Measurements from ENCODE around the gene ASB12. TPM values are rescaled to one million over a fixed set of nuclear protein-coding genes. Genes with fewer than 3 reads are reported as not detected.
"Not testable (repeated sequence)": the region's sequence is repeated elsewhere in the genome, so short reads cannot be mapped to it uniquely, and the experiment has no call there.

The ASB12 gene, protein sequence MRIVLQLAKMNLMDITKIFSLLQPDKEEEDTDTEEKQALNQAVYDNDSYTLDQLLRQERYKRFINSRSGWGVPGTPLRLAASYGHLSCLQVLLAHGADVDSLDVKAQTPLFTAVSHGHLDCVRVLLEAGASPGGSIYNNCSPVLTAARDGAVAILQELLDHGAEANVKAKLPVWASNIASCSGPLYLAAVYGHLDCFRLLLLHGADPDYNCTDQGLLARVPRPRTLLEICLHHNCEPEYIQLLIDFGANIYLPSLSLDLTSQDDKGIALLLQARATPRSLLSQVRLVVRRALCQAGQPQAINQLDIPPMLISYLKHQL
- total RNA-seq: 0.83 TPM in 1 of 2 replicates, not detected in the other
- polyA plus RNA-seq (2012): not detected

DNA sequence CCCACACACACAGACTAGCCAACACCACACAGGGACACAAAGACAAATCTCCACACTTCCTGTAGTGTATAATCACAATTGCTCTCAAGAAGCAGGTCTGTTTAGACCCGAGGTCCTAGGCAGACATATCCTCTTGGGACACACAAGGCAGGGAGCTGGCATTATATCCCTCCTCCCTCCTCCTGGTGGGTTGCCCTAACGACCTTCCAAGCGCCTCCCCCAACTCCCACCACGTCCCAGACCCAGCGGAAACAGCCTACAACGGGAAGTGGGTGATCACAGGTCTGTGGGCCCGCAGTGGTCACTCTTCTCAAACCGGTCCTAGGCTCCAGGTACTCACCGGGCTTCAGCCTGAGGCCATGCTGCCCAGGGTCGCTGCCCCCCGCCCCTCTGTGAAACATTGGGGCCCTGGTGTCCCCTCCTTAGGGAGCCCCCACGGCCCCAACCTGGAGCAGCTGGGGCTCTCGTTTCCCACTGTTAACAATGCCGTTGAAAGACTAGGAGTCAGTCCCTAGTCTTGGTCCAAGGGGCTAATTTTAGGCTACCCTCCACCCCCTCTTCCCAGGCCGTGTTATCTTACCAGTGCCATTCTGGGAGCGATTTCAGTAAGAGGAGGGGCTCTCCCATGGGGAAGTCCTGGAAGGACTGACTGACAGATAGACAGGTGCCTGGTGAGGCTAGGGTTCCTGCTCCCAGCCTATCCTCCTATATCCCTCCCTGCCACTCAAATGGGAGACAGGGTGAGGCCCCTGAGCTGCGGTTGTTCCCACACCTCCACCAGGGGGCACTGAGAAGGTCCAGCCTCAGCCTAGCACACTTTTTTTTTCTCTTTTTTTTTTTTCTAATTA lies at the start of gene ASB12:
Gene ASB12 (minus strand): TSS at position 485 of the 848 bp plus-strand sequence. CDS start 4,957 bp downstream, outside the sequence.
- peak; percentile 14 for DNase-seq (ENCODE audit: low read depth)

DNA sequence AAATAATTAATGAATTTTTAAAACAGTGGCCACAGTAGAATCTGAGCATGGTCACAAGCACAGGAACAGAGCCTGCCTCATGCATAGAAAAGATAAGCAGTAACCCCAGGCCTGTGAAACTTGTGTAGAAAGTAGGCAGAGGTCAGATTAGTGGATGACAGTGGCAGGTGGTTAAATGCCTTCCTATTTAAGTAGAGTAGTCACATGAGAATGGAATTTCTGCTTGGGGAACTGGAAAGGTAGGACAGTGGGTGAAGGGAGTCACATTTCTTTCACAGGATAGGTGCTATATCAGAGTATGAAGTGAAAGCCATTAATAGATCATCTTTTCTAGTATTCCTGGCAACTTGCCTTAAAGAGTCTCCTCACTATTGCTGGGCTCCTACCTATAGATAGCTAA lies 34.9 kb upstream of the ASB12 start:
- DNase-seq (ENCODE audit: low read depth): no peak

DNA sequence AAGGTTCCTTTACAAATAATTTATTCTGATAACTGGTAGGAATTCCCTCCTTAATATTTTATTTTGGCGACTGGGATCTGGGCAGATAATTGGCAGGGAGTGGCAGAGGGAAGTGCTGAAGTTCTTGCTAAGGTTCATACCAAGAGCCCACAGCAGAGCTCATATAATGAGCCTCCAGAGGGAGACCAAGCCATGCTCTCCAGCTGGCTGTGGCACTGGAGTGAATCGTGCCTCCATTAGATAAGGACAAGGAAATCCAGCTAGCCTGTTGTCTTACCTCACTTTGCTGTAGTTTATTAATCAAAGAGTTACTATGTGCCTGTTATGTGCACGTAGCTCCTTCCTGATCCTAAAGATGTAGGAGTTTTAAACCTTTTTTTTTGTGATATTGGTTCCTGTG lies 1.3 kb downstream of the ASB12 start:
- DNase-seq (ENCODE audit: low read depth): peak; percentile 3

DNA sequence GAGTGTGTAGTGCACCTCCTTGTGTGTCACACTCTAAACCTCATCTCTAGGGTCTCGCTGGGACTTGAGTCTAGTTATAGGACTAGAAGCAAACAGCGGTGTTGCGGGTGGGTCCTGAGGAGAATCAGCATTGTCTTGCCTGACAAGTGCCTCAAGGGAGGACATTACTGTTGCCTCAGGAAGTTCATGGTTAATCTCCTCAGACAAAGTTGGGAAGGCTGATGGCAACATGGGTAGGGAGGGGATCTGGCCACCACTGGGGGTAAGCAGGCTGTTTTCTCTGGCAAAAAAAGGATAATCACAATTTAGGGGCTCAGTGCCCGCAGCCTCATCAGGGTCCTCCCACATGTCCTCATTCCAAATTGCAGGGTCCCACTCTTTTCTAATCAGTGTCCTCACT lies 12.4 kb downstream of the ASB12 start:
- DNase-seq (ENCODE audit: low read depth): no peak

DNA sequence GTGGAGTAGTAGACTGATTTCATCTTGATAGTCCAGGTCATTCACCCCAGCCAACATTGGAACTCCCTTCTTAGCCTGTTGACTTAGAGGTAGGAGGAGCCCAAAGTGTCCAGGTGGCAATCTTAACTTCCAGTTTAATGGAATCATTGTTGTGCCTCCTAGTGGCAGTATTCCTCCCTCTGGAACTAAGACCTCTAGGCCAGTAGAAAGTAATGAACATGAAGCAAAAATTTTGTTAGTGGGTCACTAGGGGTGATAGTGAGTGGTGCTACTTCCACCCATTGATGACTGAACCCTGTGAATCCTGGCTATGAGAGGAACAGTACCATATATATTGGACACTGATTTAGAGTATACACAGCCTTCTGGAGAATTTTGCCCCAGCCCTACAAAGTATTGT lies 16.4 kb downstream of the ASB12 start:
- DNase-seq (ENCODE audit: low read depth): not testable (repeated sequence)

DNA sequence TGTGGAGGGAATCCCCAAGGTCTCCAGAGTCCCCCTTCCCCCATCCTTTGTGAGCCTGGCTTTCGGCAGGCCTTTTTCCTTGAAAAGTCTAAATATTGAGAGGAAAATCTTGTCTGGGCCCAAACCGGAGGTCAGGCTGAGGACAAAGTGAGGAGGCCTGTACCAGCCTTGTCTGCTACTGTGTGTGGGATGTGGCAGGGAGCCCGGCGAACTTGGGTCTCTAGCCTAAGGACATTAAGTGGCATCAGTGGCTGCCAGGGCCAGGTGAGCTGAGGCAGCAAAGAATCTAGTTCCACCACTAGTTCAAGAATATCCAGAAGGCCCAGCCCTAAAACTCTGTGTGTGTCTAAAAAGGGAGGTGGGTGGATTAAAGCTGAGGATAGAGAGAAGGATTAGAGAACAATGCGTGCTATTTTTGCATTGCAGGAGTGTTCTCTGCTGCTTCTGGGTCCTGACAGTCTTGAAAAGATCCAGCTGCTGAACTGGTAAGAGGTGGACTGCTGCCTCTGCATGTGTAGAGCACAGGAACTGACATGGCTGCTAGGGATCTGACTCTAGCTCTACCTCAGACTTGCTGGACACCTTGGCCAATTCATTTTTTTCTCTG lies 23.7 kb downstream of the ASB12 start:
- peak; percentile 42 for DNase-seq (ENCODE audit: low read depth)

DNA sequence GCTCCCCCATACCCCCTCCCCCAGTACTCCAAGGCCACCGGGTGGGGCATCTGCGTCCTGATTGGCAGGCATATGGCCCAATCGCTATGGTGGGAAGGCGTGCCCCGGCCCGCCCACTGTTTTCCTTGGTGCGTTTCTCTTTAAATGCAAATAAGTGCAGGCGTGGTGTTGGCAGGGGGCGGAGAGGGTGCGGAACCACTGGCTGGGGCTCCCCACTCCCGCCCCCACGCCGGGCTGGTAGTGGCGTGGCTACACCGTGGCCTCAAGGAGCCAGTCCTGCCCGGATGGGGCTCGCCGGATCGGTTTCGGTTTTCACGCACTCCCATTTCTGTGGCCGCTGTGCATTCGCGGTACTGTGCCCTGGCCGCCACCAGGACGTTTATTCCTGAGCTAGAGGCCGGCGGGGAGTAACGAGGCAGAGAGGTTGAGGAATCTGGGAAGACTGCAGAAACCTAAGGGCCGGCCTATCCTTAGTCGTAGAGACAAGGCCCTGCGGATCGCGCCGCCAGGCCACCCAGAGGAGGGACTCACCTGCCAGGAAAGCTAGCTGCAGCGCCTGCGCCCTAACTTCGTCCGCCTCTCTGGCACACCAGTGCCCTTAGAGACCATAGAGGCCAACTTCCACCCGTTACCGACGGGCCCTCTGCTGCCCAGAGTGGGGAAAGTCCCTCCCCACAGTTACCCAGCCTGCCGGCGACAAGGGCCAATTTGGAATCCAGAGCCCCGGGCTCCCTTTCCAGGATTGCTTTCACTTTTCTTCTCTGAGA lies 24.5 kb downstream of the ASB12 start:
- peak; percentile 93 for DNase-seq (ENCODE audit: low read depth)

DNA sequence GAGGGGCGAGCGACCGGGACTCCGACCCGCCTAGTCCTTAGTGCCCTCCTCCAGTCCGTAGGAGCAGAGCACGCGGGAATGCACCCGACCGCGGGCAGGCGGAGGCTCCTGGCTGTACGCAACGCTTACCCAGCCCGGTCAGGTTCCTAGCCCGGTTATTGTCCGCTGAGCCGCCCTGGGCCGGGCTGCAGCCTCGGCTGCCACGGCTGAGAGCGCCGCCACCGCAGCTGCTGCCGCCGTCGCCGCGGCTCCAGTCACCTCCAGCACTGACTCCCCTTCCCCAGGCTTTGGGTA lies 25.0 kb downstream of the ASB12 start, which contains the start of gene AMER1:
Gene AMER1 (minus strand): TSS at position 268 of the 294 bp plus-strand sequence. CDS start 12,422 bp downstream, outside the sequence.
- DNase-seq (ENCODE audit: low read depth): no peak

DNA sequence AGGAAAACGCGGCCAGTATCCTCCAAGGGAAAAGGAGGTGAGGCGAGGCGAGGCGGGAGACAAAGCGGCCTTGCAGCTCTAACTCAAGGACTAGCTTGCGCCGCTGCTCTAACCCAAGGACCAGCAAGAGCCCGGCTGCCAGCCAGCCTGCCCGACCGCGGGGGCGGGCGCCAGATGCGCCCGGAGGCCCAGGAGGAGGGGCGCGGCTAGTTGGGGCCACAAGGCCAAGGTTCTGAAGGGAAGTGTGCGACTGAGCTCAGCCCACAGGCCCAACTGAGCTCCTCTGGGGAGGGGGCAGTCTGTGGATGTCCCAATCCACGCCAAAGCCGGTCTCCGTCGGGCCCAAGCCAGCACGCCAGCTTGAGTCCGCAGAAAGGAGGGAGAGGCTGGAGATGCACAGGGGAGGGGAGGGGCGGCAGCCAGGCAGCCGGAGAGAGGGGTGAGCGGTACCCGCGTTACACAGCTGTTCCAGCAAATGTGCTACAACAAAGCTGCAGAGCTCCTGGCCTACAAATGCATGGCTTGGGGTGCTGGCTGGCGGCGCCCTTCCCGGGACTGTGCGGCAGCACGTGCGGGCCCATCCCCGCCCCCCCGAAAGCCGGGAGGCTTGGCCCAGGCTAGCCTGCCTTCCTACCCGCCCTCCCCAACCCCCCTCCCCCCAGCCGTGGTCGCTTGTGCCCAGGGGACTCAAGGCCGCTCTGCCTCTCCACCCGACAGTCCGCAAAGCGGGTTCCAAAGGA lies 25.5 kb downstream of the ASB12 start:
- DNase-seq (ENCODE audit: low read depth): peak; percentile 60

DNA sequence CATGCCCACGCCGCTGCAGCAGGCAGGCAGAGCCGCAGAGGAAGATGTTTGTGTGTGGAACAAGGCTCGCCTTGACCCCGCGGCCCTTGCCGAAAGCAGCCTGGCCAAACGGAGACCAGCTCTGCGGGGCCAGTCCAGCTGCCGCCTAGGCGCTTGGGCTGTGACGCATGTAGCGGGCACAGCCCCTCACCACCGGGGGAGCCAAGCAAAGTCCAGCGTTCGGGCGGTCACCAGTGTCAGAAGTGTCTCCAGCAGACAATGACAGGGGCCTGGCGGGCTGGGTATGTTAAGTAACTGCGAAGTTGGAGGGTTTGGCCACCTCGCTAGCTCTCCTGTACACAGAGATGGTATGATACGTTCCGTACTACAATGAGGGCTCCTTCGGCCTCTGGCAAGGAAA lies 26.2 kb downstream of the ASB12 start:
- DNase-seq (ENCODE audit: low read depth): peak; percentile 41

DNA sequence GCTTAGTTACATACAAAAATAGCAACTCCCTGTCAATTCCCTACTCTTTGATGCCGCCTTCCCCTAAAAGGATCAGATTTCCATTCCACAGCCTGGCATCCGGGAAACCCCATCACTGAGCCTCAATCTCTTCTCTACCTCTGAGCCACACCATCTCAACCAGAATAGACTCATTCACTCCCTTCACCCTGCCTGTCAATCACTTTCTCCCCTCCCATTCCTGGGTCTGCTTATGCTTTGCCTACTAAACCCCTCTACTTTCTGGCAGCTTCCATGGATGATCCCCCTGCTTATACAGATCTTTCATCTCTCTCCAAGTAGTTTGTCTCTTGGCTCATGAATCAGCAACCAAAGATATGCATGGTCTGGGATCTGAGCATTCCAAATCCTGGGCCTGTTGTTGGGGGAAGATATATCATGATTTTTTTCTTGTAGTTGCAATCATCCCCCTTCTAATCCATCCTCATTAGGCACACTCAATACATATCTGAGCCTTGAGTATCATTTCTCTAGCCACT lies 27.5 kb downstream of the ASB12 start:
- DNase-seq (ENCODE audit: low read depth): peak; percentile 24

DNA sequence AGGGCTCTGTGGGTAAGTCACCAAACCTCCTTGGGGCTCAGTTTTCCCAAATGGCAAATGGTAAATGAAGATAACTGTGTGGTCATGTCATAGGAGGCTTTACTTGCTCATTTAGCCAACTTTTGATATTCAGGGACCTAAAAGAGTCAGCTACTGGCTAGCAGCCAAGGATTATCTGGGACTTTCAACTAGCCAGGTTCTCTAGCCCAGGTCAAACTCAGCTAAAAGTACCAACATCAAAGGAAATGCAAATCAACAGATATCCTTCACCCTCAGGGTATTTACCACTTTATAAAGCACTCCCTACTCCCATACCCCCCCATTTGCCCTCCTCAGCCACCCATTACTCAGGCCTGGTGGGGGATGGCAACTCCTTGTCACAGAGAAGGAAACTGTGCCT lies 32.4 kb downstream of the ASB12 start:
- DNase-seq (ENCODE audit: low read depth): no peak

DNA sequence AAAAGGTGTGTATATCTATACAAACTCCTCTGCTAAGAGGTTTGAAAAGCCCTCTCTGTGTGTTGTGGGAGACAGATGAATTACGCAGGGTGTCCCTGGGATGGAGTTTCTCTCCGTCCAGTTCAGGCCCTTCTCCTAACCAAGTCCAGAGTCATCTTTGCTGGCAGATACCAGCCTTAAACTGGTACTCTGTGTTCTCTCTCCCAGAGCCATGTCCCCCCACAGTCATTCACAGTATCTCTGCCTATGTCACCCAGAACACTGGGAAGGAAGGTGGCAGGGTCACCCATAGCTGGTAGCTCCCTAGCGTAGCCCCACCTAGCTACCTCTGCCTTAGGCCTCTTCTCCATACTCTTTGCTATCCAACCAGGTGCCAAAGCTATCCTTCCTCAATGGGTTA lies 33.8 kb downstream of the ASB12 start:
- no peak for DNase-seq (ENCODE audit: low read depth)

DNA sequence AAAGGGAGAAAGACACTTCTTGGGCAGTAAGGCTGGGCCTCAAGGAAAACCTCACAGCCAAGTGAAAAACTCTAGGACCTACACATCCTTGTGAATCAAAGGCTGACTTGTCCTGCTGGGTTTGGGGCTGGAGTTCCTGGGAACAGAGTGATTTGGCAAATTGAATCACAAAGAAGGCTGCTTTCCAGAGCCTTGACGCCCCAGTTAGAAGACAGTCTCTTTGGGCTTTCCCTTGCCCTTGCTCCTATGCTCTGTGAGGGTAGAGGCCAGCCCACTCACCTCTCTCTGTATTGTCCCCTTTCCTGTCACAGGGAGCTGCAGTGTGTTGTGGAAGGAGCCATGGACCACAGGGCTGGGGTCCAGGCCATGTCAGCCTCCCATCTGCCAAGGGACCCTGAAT lies 34.5 kb downstream of the ASB12 start:
- DNase-seq (ENCODE audit: low read depth): no peak

DNA sequence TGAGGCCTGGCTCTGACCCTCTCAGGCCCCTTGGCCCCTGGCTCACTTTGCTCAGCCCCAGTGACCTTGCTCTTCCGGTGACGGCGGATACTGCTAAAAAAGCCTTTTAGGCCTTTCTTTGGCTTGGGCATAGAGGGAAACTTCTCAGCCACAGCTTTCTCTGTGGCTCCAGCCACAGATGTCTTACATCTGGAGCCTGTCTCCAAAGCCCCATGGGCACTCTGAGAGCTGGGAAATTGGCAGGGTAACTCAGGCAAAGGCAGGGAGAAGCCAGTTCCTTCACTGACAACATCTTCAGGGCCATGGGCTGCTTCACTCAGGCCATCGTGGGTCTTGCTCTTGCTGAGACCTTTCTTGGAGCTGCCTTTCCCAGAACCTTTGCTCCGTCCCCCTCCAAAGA lies 37.7 kb downstream of the ASB12 start:
- DNase-seq (ENCODE audit: low read depth): no peak

DNA sequence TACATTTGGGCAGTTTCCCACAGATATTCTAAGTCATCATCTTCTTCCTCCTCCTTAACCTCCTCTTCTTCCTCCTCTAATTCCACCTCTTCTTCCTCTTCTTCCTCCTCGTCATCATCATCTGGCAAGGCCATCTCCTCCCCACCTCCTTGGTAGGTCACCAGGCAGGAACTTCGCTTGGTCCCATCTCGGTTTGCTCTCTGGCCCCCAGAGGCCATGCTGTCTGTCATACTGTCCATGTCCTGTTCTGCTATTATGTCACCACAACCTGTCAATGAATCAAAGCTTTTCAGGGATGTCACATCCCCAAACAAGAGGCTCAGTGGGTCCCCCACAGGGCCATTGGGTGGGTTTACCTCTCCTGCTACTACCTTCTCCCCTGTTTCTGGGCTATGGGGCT lies 38.4 kb downstream of the ASB12 start:
- no peak for DNase-seq (ENCODE audit: low read depth)

DNA sequence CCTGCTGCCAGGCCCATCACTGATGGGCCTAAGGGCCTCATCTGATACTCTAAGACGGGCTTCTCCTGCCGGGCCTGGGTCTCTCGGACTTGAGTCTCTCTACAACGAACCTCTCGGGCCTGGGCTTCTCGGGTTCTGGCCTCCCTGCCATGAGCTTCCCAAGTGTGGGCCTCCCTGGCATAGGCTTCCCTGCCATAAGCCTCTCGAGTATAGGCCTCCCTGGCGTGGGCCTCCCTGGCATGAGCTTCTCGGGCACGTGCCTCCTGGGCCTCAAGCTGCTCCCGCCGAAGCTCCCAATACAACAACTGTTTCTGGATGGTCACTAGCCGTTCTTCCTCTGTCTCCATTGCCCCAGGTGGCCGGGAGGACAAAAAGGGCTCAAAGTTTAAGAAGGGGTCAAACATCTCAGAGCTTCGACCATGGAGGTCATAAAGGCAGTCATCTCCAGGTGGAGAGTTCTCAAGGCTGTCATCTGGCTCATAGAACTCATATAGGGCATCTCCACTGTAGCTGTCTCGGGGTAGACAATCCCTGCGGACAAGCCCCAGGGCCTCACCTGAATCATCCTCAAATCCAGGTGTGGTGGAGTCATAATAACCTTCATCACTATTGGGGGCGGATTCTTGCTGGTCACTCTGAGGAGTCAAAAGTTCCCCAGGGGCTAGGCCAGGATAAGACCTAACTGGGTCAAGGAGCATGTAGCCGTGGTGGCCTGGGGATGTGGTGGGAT lies 39.0 kb downstream of the ASB12 start:
- no peak for DNase-seq (ENCODE audit: low read depth)

DNA sequence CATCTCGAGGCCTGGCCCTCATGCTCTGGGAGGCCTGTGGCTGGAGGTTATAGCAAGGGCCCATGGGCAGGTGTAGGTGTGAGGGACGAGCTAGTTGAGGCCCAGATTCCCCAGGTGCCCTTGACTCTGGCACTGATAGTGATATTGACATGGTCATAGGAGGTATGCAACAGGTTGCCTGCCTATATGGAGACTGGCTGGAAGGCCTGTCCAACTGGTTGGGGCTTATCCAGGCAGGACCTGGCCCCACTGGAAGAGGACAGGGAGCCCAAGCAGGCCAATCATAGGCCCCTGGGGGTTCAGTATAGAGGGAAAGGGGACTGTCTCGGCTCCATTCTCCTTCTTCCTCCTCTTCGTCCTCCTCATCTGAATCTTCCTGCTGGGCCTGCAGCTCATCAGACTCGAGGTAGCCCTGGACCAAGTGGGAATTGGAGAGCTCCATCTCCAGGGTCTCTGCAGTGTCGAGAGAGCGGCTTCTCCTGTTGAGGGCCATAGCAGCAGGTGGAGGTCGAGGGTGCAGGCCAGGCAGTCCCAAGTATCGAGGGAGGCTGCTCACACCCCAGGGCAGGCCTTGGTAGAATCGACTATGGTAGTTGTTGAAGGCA lies 40.2 kb downstream of the ASB12 start:
- no peak for DNase-seq (ENCODE audit: low read depth)

DNA sequence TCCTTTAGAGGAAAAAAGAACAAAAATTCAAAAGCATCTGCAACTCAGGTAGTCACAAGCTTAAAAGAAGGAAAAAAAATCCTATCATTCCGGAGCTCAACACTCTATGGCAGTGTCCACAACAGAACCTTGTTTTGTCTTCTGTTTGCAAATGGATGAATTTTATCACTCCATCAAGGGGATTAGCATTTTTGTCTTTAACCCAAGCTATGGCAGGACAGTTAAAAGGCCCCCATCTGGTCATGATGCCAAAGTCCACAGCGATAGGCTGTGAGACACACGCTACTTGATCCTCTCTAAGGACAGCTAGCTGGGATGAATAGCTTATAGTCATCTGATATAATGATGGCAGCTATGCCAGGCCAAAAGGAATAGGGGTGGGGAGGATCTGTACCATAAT lies 41.5 kb downstream of the ASB12 start:
- no peak for DNase-seq (ENCODE audit: low read depth)

Data from myocyte (in vitro differentiated cells).